ENCODE results near the gene CLCN2.

The CLCN2 gene

DNA sequence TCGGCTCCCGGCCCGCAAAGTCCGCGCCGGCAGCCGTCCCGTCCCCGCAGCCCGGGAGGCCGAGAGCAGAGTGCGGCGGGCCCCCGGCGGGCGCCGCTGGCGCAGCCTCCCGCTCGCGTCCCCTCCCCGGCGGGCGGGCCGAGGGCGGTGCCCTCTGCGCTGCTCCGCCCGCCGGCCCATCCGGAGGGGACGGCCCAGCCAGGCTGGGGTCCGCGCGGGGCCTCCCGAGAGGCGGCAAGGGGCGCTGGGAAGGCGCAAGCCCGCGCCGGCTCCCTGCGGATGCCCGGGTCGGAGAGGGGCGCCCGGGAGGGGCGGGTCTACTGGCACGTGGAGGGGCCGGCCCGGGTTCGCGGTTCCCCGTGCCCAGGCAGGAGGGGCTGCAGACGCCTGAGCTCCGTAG lies at the start of gene CLCN2, which contains the start of gene POLR2H:
TSS of gene CLCN2 (minus strand) at position 74 of the 400 bp plus-strand sequence. CDS start 126 bp downstream, outside the sequence.
TSS of gene POLR2H (plus strand) at position 179 of the 400 bp plus-strand sequence. CDS start 1,783 bp downstream, outside the sequence.
- no peak for DNase-seq

GRCh38 chr3:184409946-184410500 lies 48.6 kb upstream of the CLCN2 start:
- no peak for DNase-seq

GRCh38 chr3:184409331-184409926 lies 48.0 kb upstream of the CLCN2 start:
- no peak for DNase-seq

DNA sequence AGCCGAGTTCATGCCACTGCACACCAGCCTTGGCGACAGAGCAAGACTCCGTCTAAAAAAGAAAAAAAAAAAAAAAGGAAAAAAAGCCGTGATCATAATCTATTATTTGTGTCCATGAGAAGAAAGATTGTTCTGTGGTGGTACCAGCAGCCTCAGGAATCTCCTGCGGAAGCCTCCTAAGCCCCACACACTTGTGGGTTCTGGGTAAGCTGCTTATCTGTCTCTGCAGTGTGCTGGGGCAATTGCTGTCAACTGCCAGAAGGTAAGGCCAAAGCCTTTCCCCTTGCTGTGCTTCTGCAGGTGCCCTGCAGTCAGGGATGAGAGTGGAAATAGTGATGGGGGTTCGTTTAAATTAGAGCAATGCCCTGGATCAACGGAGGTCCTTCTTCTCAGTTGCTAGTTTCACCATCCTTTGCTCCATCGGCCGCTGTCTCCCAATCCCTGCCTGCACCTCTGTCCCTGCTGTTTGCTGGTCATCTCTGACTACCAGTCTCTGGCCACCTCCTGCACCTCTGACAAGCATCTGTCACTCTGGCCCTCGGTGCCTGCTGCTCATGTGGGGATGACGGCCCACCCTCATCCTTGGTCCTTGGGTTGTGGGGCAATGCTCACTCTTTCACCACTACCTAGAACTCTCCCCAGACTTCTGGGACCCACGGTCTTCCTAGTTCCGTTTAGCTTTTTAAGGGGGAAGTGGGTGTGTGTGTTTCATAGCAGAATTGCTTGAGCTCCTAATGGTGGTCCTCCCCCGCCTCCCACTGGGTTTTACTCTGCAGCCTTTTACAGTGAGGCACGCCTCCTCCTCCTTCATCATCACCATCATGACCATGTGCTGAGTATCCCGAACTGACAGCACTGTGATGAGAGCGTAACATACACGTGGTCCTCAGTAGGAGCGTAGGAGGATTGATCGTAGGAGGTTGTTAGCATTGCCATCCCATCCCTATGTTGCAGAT lies 43.9 kb upstream of the CLCN2 start:
- no peak for DNase-seq

DNA sequence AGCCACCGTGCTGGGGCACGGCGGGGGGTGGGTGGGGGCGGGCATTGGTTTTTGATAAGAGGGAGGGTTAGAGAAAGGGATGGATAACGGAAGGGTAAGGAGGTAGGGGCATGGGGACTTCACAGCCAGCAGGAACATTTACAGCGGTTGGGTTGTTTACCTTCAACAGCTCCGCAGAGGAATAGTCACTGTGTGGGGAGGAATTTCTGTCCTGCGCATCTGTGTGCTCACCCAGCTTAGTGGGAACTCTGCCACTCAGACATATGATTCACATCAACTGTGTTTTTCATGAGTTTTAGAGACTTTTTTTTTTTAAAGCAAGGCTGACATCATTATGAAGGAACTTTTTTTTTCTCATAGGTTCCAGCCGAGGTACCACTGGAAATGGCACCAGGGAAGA lies 38.0 kb upstream of the CLCN2 start:
- no peak for DNase-seq

DNA sequence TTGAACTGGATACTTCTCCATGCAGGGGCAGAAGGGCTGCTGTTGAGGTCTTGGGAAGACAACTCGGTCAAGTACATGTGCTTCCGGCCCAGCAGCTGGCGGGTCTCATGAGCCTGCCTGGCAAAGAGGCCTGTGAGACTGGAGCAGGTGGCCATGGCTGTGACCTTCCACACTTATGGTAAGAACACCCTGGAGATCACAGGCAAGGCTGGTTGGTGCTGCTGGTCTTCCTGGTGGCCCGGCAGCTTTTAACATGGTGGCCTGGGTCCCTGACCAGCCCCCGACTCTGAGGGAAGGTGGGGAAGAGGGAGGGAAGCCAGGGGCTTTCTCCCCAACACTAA lies 33.9 kb upstream of the CLCN2 start:
- DNase-seq: no peak

GRCh38 chr3:184391266-184391665 lies 29.9 kb upstream of the CLCN2 start:
- no peak for DNase-seq

GRCh38 chr3:184389935-184390528 lies 28.6 kb upstream of the CLCN2 start:
- DNase-seq: no peak

DNA sequence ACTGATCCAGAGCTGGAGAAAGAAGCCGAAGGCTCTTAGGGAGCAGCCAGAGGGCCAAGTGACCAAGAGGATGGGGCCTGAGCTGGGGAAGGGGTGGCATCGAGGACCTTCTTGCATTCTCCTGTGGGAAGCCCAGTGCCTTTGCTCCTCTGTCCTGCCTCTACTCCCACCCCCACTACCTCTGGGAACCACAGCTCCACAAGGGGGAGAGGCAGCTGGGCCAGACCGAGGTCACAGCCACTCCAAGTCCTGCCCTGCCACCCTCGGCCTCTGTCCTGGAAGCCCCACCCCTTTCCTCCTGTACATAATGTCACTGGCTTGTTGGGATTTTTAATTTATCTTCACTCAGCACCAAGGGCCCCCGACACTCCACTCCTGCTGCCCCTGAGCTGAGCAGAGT lies 28.0 kb upstream of the CLCN2 start:
- no peak for DNase-seq

DNA sequence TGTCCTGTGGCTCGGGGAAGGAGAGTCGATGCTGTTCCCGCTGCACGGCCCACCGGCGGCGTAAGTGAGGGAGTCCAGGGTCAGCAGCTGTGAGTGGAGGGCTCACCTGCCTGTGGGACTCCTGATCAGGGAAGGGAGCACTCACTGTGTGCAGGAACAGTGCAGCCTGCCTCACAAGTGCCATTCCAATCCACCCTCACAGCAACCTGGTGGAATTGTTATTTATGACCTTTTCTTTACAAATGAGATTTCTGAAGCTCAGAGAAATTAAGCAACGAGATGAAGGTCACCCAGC lies 27.5 kb upstream of the CLCN2 start:
- no peak for DNase-seq

DNA sequence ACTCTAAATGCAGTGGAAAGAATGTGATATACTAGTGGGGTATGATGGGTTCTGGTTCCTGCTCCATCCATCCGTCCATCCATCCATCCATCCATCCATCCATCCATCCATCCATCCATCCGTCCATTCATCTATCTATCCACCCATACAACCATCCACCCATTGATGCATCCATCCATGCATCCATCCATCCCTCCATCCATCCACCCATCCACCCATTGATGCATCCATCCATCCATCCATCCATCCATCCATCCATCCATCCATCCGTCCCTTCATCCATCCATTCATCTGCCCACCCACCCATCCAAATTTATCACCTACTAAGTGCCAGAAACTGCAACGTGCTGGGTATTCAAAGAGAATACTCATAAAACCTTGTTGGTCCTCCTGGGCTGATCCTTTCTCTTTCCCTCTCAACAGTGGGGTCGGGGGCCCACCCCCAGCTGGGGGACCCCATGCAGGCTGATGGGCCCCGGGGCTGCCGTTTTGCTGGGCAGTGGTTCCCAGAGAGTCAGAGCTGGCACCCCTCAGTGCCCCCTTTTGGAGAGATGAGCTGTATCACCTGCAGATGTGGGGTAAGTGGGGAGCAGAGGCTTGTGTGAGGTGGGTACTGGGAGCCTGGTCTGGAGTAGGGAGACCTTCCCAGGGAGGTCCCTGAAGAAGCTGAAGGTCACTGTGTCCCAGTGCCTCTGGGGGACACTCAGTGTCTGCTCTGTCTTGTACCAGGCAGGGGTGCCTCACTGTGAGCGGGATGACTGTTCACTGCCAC lies 26.9 kb upstream of the CLCN2 start:
- DNase-seq: no peak

DNA sequence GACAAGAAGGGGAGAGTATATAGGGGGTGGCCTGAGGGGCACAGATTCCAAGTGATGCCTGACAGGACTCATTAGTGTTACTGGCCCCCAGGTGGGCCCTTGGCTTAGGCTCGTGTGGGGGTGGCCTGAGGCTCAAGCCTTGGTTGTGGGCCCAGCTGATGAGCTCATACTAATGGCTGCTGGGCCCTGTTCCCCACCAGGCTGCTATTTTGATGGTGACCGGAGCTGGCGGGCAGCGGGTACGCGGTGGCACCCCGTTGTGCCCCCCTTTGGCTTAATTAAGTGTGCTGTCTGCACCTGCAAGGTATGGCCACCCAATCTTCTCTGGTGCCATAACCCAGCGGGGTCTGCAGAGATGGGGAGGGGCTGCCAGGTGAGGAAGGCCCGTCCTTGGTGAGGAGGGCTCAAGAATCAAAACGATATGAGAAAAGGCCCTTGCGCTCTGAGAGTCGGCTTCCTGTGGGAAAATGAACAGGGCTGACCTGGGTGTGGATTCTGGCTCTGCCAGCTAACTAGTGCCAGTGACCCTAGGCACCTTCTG lies 25.8 kb upstream of the CLCN2 start:
- DNase-seq: no peak

- no peak for DNase-seq
Observed at GRCh38 chr3:184386047-184386806, 24.8 kb upstream of the CLCN2 start.

DNA sequence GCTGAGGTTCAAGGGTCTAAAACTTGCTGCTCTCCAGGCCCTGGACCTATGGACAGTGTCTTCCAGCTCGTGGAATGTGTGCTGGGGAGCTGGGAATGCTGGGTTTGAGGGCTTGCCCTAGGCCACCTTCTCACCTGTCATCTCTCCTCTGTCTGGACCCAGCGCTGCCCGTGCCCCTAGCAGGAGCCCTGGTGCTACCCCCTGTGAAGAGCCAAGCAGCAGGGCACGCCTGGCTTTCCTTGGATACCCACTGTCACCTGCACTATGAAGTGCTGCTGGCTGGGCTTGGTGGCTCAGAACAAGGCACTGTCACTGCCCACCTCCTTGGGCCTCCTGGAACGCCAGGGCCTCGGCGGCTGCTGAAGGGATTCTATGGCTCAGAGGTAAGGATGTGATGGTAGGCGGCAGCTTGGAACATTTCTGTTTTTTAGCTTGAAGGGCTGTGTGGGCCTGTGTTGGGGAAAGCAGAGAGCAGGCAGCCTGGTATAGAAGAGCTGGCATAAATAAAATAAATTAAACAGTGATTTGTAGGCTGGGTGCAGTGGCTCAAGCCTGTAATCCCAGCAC lies 23.5 kb upstream of the CLCN2 start:
- DNase-seq: no peak

- DNase-seq: no peak
Observed at GRCh38 chr3:184384342-184384741, 22.9 kb upstream of the CLCN2 start.

DNA sequence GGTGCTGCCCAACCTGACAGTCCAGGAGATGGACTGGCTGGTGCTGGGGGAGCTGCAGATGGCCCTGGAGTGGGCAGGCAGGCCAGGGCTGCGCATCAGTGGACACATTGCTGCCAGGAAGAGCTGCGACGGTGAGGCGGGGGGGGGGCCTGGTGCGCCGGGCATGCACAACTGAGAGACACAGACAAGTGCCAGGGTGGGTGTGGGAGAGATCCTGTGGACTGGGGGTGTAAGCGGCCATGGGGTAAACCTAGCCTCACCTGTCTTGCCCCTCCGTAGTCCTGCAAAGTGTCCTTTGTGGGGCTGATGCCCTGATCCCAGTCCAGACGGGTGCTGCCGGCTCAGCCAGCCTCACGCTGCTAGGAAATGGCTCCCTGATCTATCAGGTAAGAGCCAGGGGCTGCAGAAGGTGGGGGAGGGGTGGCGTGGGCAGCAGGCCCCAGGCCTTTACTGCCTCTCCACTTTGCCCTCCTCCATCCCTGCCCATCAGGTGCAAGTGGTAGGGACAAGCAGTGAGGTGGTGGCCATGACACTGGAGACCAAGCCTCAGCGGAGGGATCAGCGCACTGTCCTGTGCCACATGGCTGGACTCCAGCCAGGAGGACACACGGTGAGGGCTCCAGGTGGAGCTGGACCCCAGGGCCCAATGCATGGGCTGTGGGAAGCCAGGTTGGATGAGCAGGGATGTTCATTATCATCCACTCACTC lies 21.8 kb upstream of the CLCN2 start:
- no peak for DNase-seq

DNA sequence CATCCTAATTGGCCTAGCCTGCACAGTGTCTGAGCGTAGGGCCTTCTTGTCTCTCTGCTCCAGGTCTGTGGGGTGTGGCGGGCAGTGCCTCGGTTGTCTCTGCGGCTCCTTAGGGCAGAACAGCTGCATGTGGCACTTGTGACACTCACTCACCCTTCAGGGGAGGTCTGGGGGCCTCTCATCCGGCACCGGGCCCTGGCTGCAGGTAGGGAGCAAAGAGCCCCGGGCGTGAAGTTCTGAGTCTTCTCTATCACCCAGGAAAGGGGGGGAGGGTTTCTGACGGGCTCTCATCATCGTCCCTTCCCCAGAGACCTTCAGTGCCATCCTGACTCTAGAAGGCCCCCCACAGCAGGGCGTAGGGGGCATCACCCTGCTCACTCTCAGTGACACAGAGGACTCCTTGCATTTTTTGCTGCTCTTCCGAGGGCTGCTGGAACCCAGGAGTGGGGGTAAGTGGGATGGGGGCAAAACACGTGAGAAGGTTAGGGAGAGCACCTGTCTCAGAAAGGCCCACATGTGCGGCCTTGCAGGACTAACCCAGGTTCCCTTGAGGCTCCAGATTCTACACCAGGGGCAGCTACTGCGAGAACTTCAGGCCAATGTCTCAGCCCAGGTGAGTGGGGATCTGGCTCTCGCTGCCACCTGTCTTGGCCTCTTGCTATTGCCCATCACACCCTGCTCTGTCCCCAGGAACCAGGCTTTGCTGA lies 21.1 kb upstream of the CLCN2 start:
- no peak for DNase-seq

GRCh38 chr3:184381261-184382224 lies 20.1 kb upstream of the CLCN2 start:
- no peak for DNase-seq

Data from DMS153 (cell line).